Panc1 (cell line): ENCODE results near the gene CLEC4M. TPM values are rescaled to one million over a fixed set of nuclear protein-coding genes. Genes with fewer than 3 reads are reported as not detected.
"Not testable (repeated sequence)": the region's sequence is repeated elsewhere in the genome, so short reads cannot be mapped to it uniquely, and the experiment has no call there.

Source experiments
- ATAC-seq: fragments of 200-7000 bp; cut with Tn5 transposase; 2 replicates; pipeline ENCODE4 v1.9.1; 2020; ENCODE audit warnings: mild to moderate bottlenecking, moderate library complexity
- BruUV-seq: library from RNA; stranded (reverse); fragments of 400-500 nt; replicated peaks from 2 replicates; lab custom pipeline; 2021; lab: Mats Ljungman, UMichigan
- CTCF ChIA-PET: fragments of 300-600 bp; sonication (Branson Sonifier 250); formaldehyde crosslinking; loops from one replicate; lab custom pipeline; 2022; ENCODE audit warnings: antibody characterized with exemption; lab: Charles Lee
- POLR2A ChIA-PET: fragments of 300-600 bp; sonication (Branson Sonifier 250); formaldehyde crosslinking; loops from one replicate; lab custom pipeline; 2022; ENCODE audit warnings: antibody characterized with exemption; lab: Charles Lee
- DNase-seq: peaks from one replicate; pipeline ENCODE4 v3.0.0-alpha.2; 2010; ENCODE audit warnings: low read depth, low spot score
- H3K27ac ChIP-seq: 2 replicates; pipeline ENCODE4 v1.5.1; 2011; ENCODE audit warnings: mild to moderate bottlenecking, low read length, inconsistent platforms
- H3K27me3 ChIP-seq: fragments of 200-500 bp; sonication (Bioruptor generic); 2 replicates; pipeline ENCODE4 v1.6.0; 2014; ENCODE audit warnings: low read length, inconsistent platforms; ENCODE audit not compliant: control insufficient read depth, insufficient read depth
- H3K36me3 ChIP-seq: fragments of 200-500 bp; sonication (Bioruptor generic); 2 replicates; pipeline ENCODE4 v1.5.1; 2014; ENCODE audit warnings: inconsistent platforms, mild to moderate bottlenecking, low read length, moderate library complexity; ENCODE audit not compliant: control insufficient read depth, insufficient read depth
- H3K4me1 ChIP-seq: 2 replicates; pipeline ENCODE4 v1.5.1; 2011; ENCODE audit warnings: inconsistent platforms, mild to moderate bottlenecking, low read length, moderate library complexity; ENCODE audit not compliant: control insufficient read depth, insufficient read depth
- H3K4me3 ChIP-seq, 2 experiments: 2 replicates each; pipeline ENCODE4 v1.5.1; 2011 to 2012; ENCODE audit warnings: low read depth in 2 of 2, low read length in 2 of 2, mild to moderate bottlenecking in 2 of 2, inconsistent platforms in 1 of 2, moderate library complexity in 1 of 2
- H3K9me3 ChIP-seq: fragments of 200-500 bp; sonication (Bioruptor generic); 2 replicates; pipeline ENCODE4 v1.5.1; 2014; ENCODE audit warnings: low read depth, mild to moderate bottlenecking, inconsistent platforms, low read length, moderate library complexity; ENCODE audit not compliant: control insufficient read depth, insufficient read depth
- POLR2AphosphoS5 ChIP-seq: IDR thresholded peaks from 2 replicates; pipeline ENCODE4 v1.6.1; 2012; ENCODE audit warnings: mild to moderate bottlenecking, low read depth, low read length, moderate library complexity
- SIN3A ChIP-seq: IDR thresholded peaks from 2 replicates; pipeline ENCODE4 v1.6.1; 2012; ENCODE audit warnings: low read depth, mild to moderate bottlenecking, low read length, moderate library complexity, borderline replicate concordance; ENCODE audit not compliant: insufficient read depth
- TCF7L2 ChIP-seq: IDR thresholded peaks from 2 replicates; pipeline ENCODE4 v1.6.1; 2011; ENCODE audit warnings: mild to moderate bottlenecking, low read depth, low read length, inconsistent platforms
- in situ Hi-C: cut with HindIII; loops from 2 replicates; pipeline ENCODE4 v1.10.0; 2016; ENCODE audit warnings: low sequenced_read_pairs, low pct_unique_long_range_greater_than_20kb
- intact Hi-C: fragments of 100-400 bp; cut with micrococcal nuclease; formaldehyde crosslinking; loops from one replicate; pipeline ENCODE4 v1.10.0; 2022; ENCODE audit not compliant: unreplicated experiment
- total RNA-seq: library from RNA; stranded (reverse); gene quantifications from one replicate; pipeline ENCODE4 v1.2.1, GENCODE V29; 2021; ENCODE audit not compliant: unreplicated experiment
- TF ChIP-seq, protein P1 (sequence below), 2 experiments: IDR thresholded peaks; 2 replicates each; pipeline ENCODE4 v1.6.1; 2011 to 2012; ENCODE audit warnings: low read depth in 2 of 2, control low read depth in 1 of 2, low read length in 1 of 2, mild to moderate bottlenecking in 1 of 2, moderate library complexity in 1 of 2; ENCODE audit not compliant: insufficient read depth in 1 of 2
- TF ChIP-seq, protein P2 (sequence below): fragments of 450-650 bp; IDR thresholded peaks from 2 replicates; pipeline ENCODE4 v1.5.1; 2017; ENCODE audit warnings: mild to moderate bottlenecking

Gene CLEC4M
- total RNA-seq, 1 experiment from 2014 or later: not detected

DNA sequence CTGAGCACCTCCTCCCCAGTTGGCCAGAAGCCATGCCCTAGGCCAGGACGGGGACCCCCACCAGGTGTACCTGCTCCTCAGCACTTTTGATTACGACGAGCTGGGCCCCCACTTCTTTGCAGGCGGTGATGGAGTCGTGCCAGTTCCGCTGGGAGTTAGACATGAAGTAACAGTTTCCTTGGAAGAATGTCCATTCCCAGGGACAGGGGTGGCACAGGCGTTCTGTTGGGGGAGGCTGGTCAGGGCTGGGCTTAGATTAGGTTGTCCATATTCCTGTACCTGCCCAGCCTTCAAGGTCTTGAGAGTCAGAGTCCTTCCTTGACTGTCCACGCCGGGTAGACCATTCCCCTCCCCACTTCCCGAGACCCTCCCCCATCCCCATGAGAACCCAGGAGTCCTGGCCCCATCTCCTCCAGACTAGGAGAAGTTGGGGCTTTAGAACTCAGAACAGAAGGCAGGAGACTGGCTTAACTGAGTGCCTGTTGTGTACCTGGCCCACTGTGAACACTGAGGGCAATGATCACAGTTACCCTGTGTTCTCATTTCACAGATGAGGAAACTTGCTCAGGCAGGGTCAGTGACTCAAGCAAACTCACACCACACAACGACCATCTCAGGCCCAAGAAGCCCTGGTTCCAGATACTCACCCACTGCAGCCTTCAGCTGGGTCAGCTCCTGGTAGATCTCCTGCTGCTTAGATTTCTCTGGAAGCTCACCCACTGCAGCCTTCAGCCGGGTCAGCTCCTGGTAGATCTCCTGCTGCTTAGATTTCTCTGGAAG, 18.0 kb upstream of the CLEC4M start:
- DNase-seq: no peak
- no peaks in the 10 kb centered on the region for H3K36me3 ChIP-seq
- POLR2A ChIA-PET: no interaction called here
- no peak overlapping the region for H3K27ac ChIP-seq
- H3K27me3 ChIP-seq: no peaks in the 10 kb centered on the region
- no peaks in the 10 kb centered on the region for H3K9me3 ChIP-seq
- no TSS peak for BruUV-seq
- in situ Hi-C loops: no loop called here
- no peak overlapping the region for H3K4me3 ChIP-seq
- CTCF ChIA-PET: no interaction called here
- H3K4me1 ChIP-seq: no peaks in the 10 kb centered on the region
- ATAC-seq: no peak
- intact Hi-C loops: no loop called here
- TF ChIP-seq POLR2AphosphoS5: no peak
- no peak for TF ChIP-seq SIN3A
- TF ChIP-seq, protein P1, sequence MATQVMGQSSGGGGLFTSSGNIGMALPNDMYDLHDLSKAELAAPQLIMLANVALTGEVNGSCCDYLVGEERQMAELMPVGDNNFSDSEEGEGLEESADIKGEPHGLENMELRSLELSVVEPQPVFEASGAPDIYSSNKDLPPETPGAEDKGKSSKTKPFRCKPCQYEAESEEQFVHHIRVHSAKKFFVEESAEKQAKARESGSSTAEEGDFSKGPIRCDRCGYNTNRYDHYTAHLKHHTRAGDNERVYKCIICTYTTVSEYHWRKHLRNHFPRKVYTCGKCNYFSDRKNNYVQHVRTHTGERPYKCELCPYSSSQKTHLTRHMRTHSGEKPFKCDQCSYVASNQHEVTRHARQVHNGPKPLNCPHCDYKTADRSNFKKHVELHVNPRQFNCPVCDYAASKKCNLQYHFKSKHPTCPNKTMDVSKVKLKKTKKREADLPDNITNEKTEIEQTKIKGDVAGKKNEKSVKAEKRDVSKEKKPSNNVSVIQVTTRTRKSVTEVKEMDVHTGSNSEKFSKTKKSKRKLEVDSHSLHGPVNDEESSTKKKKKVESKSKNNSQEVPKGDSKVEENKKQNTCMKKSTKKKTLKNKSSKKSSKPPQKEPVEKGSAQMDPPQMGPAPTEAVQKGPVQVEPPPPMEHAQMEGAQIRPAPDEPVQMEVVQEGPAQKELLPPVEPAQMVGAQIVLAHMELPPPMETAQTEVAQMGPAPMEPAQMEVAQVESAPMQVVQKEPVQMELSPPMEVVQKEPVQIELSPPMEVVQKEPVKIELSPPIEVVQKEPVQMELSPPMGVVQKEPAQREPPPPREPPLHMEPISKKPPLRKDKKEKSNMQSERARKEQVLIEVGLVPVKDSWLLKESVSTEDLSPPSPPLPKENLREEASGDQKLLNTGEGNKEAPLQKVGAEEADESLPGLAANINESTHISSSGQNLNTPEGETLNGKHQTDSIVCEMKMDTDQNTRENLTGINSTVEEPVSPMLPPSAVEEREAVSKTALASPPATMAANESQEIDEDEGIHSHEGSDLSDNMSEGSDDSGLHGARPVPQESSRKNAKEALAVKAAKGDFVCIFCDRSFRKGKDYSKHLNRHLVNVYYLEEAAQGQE (IDR thresholded peaks at IDR 0.05; ENCODE audit: insufficient read depth in 1 of 2, low read depth in 2 of 2, low read length in 1 of 2): no peak
- TF ChIP-seq, protein P2, sequence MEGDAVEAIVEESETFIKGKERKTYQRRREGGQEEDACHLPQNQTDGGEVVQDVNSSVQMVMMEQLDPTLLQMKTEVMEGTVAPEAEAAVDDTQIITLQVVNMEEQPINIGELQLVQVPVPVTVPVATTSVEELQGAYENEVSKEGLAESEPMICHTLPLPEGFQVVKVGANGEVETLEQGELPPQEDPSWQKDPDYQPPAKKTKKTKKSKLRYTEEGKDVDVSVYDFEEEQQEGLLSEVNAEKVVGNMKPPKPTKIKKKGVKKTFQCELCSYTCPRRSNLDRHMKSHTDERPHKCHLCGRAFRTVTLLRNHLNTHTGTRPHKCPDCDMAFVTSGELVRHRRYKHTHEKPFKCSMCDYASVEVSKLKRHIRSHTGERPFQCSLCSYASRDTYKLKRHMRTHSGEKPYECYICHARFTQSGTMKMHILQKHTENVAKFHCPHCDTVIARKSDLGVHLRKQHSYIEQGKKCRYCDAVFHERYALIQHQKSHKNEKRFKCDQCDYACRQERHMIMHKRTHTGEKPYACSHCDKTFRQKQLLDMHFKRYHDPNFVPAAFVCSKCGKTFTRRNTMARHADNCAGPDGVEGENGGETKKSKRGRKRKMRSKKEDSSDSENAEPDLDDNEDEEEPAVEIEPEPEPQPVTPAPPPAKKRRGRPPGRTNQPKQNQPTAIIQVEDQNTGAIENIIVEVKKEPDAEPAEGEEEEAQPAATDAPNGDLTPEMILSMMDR: no peak
- TF ChIP-seq TCF7L2: no peak

DNA sequence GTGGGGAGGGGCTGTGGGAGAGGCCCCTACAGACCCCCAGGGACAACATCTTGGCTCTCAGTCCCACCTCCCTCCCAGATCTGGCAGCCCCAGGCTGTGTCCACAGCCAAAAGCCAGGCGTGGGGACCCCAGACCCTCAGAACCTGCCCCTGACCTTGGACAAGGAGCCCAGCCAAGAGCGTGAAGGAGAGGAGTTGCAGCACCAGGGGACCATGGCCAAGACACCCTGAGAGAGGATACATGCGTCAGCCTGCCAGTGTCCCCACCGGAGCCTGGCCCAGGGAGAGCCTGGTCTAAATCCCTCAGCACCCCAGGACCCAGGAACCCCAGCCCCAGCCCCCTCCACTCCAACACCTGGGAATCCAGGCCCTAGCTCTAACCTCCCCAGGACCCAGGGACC, 16.7 kb upstream of the CLEC4M start:
- not testable (repeated sequence) for ATAC-seq

More for the DNA sequence above, 16.7 kb upstream of the CLEC4M start:
- H3K9me3 ChIP-seq, H3K4me3 ChIP-seq, intact Hi-C loops, H3K27me3 ChIP-seq, H3K36me3 ChIP-seq, BruUV-seq, H3K4me1 ChIP-seq, in situ Hi-C loops, CTCF ChIA-PET, POLR2A ChIA-PET, DNase-seq, H3K27ac ChIP-seq: not testable (repeated sequence)
